GM18526 (cell line): ENCODE data around the gene EIF4E3.

Experiments
- POLR2A ChIP-seq: IDR thresholded peaks from 3 replicates; pipeline ENCODE4 v1.6.1; 2011; ENCODE audit not compliant: insufficient read length; ENCODE audit errors: extremely low read depth

Gene EIF4E3

GRCh38 chr3:71707595-71707994 is 17.6 kb downstream of the EIF4E3 start:
- no peak for TF ChIP-seq POLR2A

GRCh38 chr3:71705681-71706080 is 19.5 kb downstream of the EIF4E3 start:
- TF ChIP-seq POLR2A, result no peak

- no peak for TF ChIP-seq POLR2A
These were observed 20.3 kb downstream of the EIF4E3 start for GRCh38 chr3:71704915-71705314.

- no peak for TF ChIP-seq POLR2A
These were observed 21.4 kb downstream of the EIF4E3 start for GRCh38 chr3:71703797-71704196.

GRCh38 chr3:71702131-71703024 is 22.8 kb downstream of the EIF4E3 start:
- no peak for TF ChIP-seq POLR2A

- no peak for TF ChIP-seq POLR2A
These were observed 23.9 kb downstream of the EIF4E3 start for GRCh38 chr3:71701251-71701762.

GRCh38 chr3:71695000-71695482 is 30.2 kb downstream of the EIF4E3 start:
- TF ChIP-seq POLR2A, result no peak

- no peak for TF ChIP-seq POLR2A
These were observed 30.7 kb downstream of the EIF4E3 start for GRCh38 chr3:71694358-71694999.

- TF ChIP-seq POLR2A, result no peak
These were observed 31.6 kb downstream of the EIF4E3 start for GRCh38 chr3:71693641-71694040.

- TF ChIP-seq POLR2A, result no peak
These were observed 33.1 kb downstream of the EIF4E3 start for GRCh38 chr3:71692139-71692538.

GRCh38 chr3:71690341-71690841 is 34.8 kb downstream of the EIF4E3 start:
- TF ChIP-seq POLR2A, result no peak

GRCh38 chr3:71689291-71689690 is 35.9 kb downstream of the EIF4E3 start:
- TF ChIP-seq POLR2A, result no peak

- no peak for TF ChIP-seq POLR2A
These were observed 37.1 kb downstream of the EIF4E3 start for GRCh38 chr3:71688121-71688520.

GRCh38 chr3:71685686-71686085 is 39.5 kb downstream of the EIF4E3 start:
- TF ChIP-seq POLR2A, result no peak

- TF ChIP-seq POLR2A, result no peak
These were observed 40.3 kb downstream of the EIF4E3 start for GRCh38 chr3:71684757-71685386.
